ENCODE data around the gene ZNF57. TPM values are rescaled to one million over a fixed set of nuclear protein-coding genes. Genes with fewer than 3 reads are reported as not detected.
A peak's percentile ranks its signal among the peaks of the same experiment; 100 is the strongest.

ZNF57 gene
- total and polyA plus RNA-seq, 2 of the 13 experiments (the other 11 are each of a cell fraction or from before 2014, with no cell fraction given): 6.6 to 17.5 TPM

DNA sequence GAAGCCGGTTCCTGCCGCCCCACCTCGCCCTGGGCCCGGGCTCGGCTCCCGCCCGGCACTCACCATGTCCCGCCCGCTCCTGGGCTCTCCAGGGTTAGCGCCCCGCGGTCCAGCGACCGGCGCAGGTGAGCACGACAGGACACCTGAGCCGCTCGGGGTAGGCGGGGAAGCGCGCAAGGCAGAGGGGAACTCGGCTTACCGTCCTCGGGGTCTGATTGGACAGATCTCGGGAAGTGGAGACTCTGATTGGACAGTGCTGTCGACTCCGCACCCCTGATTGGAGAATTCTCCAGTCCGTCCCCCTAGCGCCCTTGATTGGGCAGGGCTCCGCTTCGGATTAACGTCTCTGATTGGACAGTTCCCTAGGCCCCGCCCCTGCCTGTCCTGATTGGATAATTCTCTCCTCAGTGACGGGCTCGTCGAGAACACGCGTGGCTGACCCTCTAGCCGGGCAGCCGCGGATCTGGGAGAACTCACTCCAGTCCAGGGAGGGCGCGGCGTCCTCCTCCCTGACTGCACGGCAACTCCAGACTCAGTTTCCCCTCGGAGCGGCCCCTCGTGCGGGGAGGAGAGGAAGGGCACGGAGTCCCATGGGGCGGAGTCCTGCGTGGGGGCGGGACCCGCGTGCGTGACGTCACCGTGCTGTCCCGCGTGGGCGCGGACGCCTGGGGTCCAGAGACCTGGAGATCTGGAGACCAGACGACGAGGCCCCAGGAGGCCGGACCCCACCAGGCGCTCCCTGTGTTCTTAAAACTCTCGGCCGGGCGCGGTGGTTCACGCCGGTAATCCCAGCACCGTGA is 44.2 kb downstream of the ZNF57 start, which contains the start of gene ZNF77 (continued):
- TF ChIP-seq, protein P1, sequence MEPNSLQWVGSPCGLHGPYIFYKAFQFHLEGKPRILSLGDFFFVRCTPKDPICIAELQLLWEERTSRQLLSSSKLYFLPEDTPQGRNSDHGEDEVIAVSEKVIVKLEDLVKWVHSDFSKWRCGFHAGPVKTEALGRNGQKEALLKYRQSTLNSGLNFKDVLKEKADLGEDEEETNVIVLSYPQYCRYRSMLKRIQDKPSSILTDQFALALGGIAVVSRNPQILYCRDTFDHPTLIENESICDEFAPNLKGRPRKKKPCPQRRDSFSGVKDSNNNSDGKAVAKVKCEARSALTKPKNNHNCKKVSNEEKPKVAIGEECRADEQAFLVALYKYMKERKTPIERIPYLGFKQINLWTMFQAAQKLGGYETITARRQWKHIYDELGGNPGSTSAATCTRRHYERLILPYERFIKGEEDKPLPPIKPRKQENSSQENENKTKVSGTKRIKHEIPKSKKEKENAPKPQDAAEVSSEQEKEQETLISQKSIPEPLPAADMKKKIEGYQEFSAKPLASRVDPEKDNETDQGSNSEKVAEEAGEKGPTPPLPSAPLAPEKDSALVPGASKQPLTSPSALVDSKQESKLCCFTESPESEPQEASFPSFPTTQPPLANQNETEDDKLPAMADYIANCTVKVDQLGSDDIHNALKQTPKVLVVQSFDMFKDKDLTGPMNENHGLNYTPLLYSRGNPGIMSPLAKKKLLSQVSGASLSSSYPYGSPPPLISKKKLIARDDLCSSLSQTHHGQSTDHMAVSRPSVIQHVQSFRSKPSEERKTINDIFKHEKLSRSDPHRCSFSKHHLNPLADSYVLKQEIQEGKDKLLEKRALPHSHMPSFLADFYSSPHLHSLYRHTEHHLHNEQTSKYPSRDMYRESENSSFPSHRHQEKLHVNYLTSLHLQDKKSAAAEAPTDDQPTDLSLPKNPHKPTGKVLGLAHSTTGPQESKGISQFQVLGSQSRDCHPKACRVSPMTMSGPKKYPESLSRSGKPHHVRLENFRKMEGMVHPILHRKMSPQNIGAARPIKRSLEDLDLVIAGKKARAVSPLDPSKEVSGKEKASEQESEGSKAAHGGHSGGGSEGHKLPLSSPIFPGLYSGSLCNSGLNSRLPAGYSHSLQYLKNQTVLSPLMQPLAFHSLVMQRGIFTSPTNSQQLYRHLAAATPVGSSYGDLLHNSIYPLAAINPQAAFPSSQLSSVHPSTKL (CRISPR knock-in tag; IDR thresholded peaks at IDR 0.05): peak; percentile 29
- TF ChIP-seq HHEX (CRISPR knock-in tag; IDR thresholded peaks at IDR 0.05) (no peak), MXI1 (IDR thresholded peaks at IDR 0.05; ENCODE audit: borderline replicate concordance, low read depth, low read length) (peak; percentile 77; the same call in 1 of the 3 replicates), ZNF605 (CRISPR knock-in tag; IDR thresholded peaks at IDR 0.05) (peak; percentile 82), RFX5 (IDR thresholded peaks at IDR 0.05; ENCODE audit: low read depth, low read length) (peak; percentile 49; the same call in 1 of the 2 replicates), KLF6 (CRISPR knock-in tag; IDR thresholded peaks at IDR 0.05) (0 out of 2 replicates have a peak, but pooled peaks have one; percentile 9), ZNF720 (CRISPR knock-in tag; IDR thresholded peaks at IDR 0.05) (no peak), MYC (CRISPR knock-in tag; IDR thresholded peaks at IDR 0.05; ENCODE audit: borderline replicate concordance) (peak; percentile 61), TAF1 (CRISPR knock-in tag; IDR thresholded peaks at IDR 0.05) (peak; percentile 81), PAF1 (CRISPR knock-in tag; IDR thresholded peaks at IDR 0.05) (no peak), ZNF670 (CRISPR knock-in tag; IDR thresholded peaks at IDR 0.05; ENCODE audit: borderline replicate concordance) (peak; percentile 70; the same call in 1 of the 2 replicates), TOE1 (CRISPR knock-in tag; IDR thresholded peaks at IDR 0.05) (no peak), ZNF775 (CRISPR knock-in tag; IDR thresholded peaks at IDR 0.05; ENCODE audit: borderline replicate concordance) (no peak), ZNF317 (CRISPR knock-in tag; IDR thresholded peaks at IDR 0.05) (no peak; the same call in 1 of the 2 replicates), ZZZ3 (CRISPR knock-in tag; IDR thresholded peaks at IDR 0.05; ENCODE audit: borderline replicate concordance) (no peak), SIN3B (IDR thresholded peaks at IDR 0.05; ENCODE audit: low read length) (no peak; the same call in 1 of the 2 replicates), BRD4 (CRISPR knock-in tag; IDR thresholded peaks at IDR 0.05) (no peak)
- TF ChIP-seq, protein P2, sequence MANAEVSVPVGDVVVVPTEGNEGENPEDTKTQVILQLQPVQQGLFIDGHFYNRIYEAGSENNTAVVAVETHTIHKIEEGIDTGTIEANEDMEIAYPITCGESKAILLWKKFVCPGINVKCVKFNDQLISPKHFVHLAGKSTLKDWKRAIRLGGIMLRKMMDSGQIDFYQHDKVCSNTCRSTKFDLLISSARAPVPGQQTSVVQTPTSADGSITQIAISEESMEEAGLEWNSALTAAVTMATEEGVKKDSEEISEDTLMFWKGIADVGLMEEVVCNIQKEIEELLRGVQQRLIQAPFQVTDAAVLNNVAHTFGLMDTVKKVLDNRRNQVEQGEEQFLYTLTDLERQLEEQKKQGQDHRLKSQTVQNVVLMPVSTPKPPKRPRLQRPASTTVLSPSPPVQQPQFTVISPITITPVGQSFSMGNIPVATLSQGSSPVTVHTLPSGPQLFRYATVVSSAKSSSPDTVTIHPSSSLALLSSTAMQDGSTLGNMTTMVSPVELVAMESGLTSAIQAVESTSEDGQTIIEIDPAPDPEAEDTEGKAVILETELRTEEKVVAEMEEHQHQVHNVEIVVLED (CRISPR knock-in tag; IDR thresholded peaks at IDR 0.05; ENCODE audit: borderline replicate concordance): no peak
- TF ChIP-seq, protein P3, sequence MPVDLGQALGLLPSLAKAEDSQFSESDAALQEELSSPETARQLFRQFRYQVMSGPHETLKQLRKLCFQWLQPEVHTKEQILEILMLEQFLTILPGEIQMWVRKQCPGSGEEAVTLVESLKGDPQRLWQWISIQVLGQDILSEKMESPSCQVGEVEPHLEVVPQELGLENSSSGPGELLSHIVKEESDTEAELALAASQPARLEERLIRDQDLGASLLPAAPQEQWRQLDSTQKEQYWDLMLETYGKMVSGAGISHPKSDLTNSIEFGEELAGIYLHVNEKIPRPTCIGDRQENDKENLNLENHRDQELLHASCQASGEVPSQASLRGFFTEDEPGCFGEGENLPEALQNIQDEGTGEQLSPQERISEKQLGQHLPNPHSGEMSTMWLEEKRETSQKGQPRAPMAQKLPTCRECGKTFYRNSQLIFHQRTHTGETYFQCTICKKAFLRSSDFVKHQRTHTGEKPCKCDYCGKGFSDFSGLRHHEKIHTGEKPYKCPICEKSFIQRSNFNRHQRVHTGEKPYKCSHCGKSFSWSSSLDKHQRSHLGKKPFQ (CRISPR knock-in tag; IDR thresholded peaks at IDR 0.05; ENCODE audit: insufficient replicate concordance): no peak
- TF ChIP-seq, protein P4, sequence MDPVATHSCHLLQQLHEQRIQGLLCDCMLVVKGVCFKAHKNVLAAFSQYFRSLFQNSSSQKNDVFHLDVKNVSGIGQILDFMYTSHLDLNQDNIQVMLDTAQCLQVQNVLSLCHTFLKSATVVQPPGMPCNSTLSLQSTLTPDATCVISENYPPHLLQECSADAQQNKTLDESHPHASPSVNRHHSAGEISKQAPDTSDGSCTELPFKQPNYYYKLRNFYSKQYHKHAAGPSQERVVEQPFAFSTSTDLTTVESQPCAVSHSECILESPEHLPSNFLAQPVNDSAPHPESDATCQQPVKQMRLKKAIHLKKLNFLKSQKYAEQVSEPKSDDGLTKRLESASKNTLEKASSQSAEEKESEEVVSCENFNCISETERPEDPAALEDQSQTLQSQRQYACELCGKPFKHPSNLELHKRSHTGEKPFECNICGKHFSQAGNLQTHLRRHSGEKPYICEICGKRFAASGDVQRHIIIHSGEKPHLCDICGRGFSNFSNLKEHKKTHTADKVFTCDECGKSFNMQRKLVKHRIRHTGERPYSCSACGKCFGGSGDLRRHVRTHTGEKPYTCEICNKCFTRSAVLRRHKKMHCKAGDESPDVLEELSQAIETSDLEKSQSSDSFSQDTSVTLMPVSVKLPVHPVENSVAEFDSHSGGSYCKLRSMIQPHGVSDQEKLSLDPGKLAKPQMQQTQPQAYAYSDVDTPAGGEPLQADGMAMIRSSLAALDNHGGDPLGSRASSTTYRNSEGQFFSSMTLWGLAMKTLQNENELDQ (CRISPR knock-in tag; IDR thresholded peaks at IDR 0.05; ENCODE audit: borderline replicate concordance): no peak
